ENCODE data around the gene CTPS2.
"Not testable (repeated sequence)": the region's sequence is repeated elsewhere in the genome, so short reads cannot be mapped to it uniquely, and the experiment has no call there.

CTPS2 gene

GRCh38 chrX:16712548-16713155 lies at the start of gene CTPS2:
CTPS2 (minus strand) TSS chrX:16712669; CDS start chrX:16702902, 9,767 bp downstream.
- Histone ChIP-seq H3K4me3 (peak within 1 kb of the TSS; percentile 77 to 84), H3K4me1 (peaks cover 0 to 16% (median 0%) of the 10 kb centered on the region in 4 donors), H3K36me3 (no peaks in the 10 kb centered on the region), H3K27ac (peak within 1 kb of the TSS; percentile 87 to 94), H3K27me3 (no peaks in the 10 kb centered on the region), H3K9me3 (no peaks in the 10 kb centered on the region)
- no peak for TF ChIP-seq CTCF (IDR thresholded peaks at IDR 0.05)
- intact Hi-C loops (cut with DNase I; ENCODE audit: low total_unique reads) = loop anchor here (10.0 kb wide), 1 partner anchor 162 kb away; the partner anchor contains the start of gene RBBP7
- DNase-seq = peak; percentile 54 to 80

DNA sequence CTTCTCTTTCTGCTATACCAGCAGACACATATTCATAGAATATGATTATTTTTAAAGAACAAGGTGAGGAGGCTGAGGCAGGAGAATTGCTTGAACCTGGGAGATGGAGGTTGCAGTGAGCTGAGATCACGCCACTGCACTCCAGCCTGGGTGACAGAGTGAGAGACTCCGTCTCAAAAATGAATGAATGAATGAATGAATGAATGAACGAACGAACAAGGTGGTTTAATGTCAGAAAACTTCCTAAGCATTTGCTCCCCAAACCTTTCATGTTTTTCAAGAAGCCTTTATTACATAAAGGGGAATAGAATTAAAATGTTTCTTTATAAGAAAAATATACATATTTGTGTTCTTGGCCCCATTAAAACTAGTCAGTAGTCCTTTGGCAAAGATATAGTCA lies 49.0 kb upstream of the CTPS2 start:
- H3K36me3 ChIP-seq = peaks cover 6 to 49% (median 42%) of the 10 kb centered on the region in 3 donors
- H3K4me3 ChIP-seq; H3K27me3 ChIP-seq; DNase-seq; intact Hi-C loops (cut with DNase I; ENCODE audit: low total_unique reads); H3K27ac ChIP-seq; H3K9me3 ChIP-seq; H3K4me1 ChIP-seq: not testable (repeated sequence)

GRCh38 chrX:16756724-16757123 lies 44.3 kb upstream of the CTPS2 start:
- no peaks in the 10 kb centered on the region for H3K27me3 ChIP-seq
- no peak for TF ChIP-seq CTCF (IDR thresholded peaks at IDR 0.05)
- no peak overlapping the region for H3K4me3 ChIP-seq
- no peaks in the 10 kb centered on the region for H3K9me3 ChIP-seq
- H3K36me3 ChIP-seq = peaks cover 11 to 80% (median 74%) of the 10 kb centered on the region in 3 donors
- H3K27ac ChIP-seq = no peak overlapping the region
- intact Hi-C loops (cut with DNase I; ENCODE audit: low total_unique reads) = no loop called here
- H3K4me1 ChIP-seq = no peaks in the 10 kb centered on the region
- DNase-seq = no peak

- H3K36me3 ChIP-seq = peaks cover 11 to 76% (median 75%) of the 10 kb centered on the region in 3 donors
- DNase-seq = no peak
- H3K27me3 ChIP-seq = no peaks in the 10 kb centered on the region
- intact Hi-C loops (cut with DNase I; ENCODE audit: low total_unique reads) = no loop called here
- no peak for TF ChIP-seq CTCF (IDR thresholded peaks at IDR 0.05)
- H3K9me3 ChIP-seq = no peaks in the 10 kb centered on the region
- H3K4me3 ChIP-seq = no peak overlapping the region
- H3K4me1 ChIP-seq = no peaks in the 10 kb centered on the region
- no peak overlapping the region for H3K27ac ChIP-seq
Observed at GRCh38 chrX:16754019-16754418, 41.5 kb upstream of the CTPS2 start.

DNA sequence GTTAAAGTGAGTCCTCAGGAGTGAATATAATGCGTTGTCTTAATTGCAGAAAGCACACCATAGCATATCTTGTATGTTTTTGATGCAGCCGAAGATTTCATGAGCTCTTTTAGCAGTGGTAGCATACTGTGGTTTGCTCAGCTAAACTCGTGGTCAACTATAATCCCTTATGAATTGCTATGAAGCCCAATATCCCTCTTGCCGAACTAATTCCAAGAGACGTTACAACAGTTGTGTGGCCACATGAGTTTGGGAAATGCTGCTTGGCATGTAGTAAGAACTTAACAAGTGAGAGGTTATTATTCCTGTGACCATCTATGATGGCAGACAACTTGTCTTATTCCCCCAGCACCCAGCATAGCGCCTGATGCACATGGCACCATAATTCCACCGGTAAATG lies 37.7 kb upstream of the CTPS2 start:
- peaks cover 4 to 76% (median 74%) of the 10 kb centered on the region in 3 donors for H3K36me3 ChIP-seq
- no peak for TF ChIP-seq CTCF (IDR thresholded peaks at IDR 0.05)

DNA sequence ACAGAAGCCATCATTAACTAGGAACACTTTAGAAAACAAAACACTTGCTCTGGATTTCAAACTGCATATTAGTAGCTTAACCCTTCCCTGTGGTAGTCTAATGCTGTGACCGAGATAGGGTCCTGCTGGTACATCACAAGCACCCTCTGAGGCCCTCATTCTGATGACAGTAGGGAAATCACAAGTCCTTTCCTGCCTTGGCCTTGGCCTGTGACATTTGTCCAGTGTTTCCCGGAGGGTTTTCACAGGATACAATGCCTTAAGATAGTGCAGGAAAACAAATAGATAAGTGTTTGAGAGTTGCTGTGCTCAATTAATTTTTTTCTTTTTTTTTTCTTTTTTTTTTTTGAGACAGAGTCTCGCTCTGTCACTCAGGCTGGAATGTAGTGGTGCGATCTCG lies 36.0 kb upstream of the CTPS2 start:
- TF ChIP-seq CTCF (IDR thresholded peaks at IDR 0.05) = no peak
- H3K27me3 ChIP-seq = no peaks in the 10 kb centered on the region
- no peaks in the 10 kb centered on the region for H3K4me1 ChIP-seq
- H3K36me3 ChIP-seq = peaks cover 16 to 77% (median 74%) of the 10 kb centered on the region in 3 donors
- H3K4me3 ChIP-seq = no peak overlapping the region
- H3K9me3 ChIP-seq = no peaks in the 10 kb centered on the region
- intact Hi-C loops (cut with DNase I; ENCODE audit: low total_unique reads) = no loop called here
- no peak for DNase-seq
- no peak overlapping the region for H3K27ac ChIP-seq

More for the DNA sequence above, 37.7 kb upstream of the CTPS2 start:
- Histone ChIP-seq H3K4me3 (no peak overlapping the region), H3K4me1 (no peaks in the 10 kb centered on the region), H3K27ac (no peak overlapping the region), H3K9me3 (no peaks in the 10 kb centered on the region), H3K27me3 (no peaks in the 10 kb centered on the region)
- intact Hi-C loops (cut with DNase I; ENCODE audit: low total_unique reads) = no loop called here
- no peak for DNase-seq
